Kidney (tissue), 14 donors: ENCODE results near the gene GPNMB. TPM values are rescaled to one million over a fixed set of nuclear protein-coding genes. Genes with fewer than 3 reads are reported as not detected.

Source experiments
- DNase-seq, 5 donors: peaks; one replicate each; pipeline ENCODE4 v3.0.0-alpha.2; 2013 to 2020
- FAIRE-seq: peaks from 2 replicates; lab custom pipeline; 2012; peaks lifted over from hg19 to GRCh38; lab: Jason Lieb, UNC
- H3K27ac ChIP-seq, 2 donors: one replicate each; pipeline ENCODE4 v1.7.0; 2013; ENCODE audit warnings: low read depth in 2 of 2, low read length in 2 of 2, inconsistent platforms in 1 of 2
- H3K27me3 ChIP-seq: one replicate; pipeline ENCODE4 v1.7.1; 2013; ENCODE audit warnings: low read length, inconsistent platforms; ENCODE audit not compliant: control insufficient read depth, insufficient read depth
- H3K36me3 ChIP-seq, 3 donors: one replicate each; pipeline versions ENCODE4 v1.7.0 to v1.7.1; 2013; ENCODE audit warnings: low read length in 3 of 3, control low read depth in 1 of 3, inconsistent platforms in 1 of 3; ENCODE audit not compliant: insufficient read depth in 3 of 3, control insufficient read depth in 2 of 3
- H3K4me1 ChIP-seq, 3 donors: one replicate each; pipeline versions ENCODE4 v1.7.0 to v1.7.1; 2013; ENCODE audit warnings: low read length in 3 of 3, inconsistent platforms in 1 of 3, low read depth in 1 of 3; ENCODE audit not compliant: control insufficient read depth in 2 of 3, insufficient read depth in 2 of 3
- H3K4me3 ChIP-seq, 3 donors: one replicate each; pipeline versions ENCODE4 v1.7.0 to v1.8.1; 2013; ENCODE audit warnings: low read length in 3 of 3, control low read depth in 1 of 3, inconsistent platforms in 1 of 3
- H3K9ac ChIP-seq, 3 donors: one replicate each; pipeline versions ENCODE4 v1.7.0 to v1.7.1; 2013; ENCODE audit warnings: low read length in 3 of 3, control low read depth in 1 of 3, inconsistent platforms in 1 of 3
- H3K9me3 ChIP-seq, 3 donors: one replicate each; pipeline versions ENCODE4 v1.7.0 to v1.7.1; 2013; ENCODE audit warnings: low read length in 3 of 3, control low read depth in 1 of 3, inconsistent platforms in 1 of 3; ENCODE audit not compliant: control insufficient read depth in 2 of 3, insufficient read depth in 1 of 3
- CTCF ChIP-seq: IDR thresholded peaks from 3 replicates; pipeline ENCODE4 v1.5.1; 2012; ENCODE audit warnings: mild to moderate bottlenecking, moderate library complexity, borderline replicate concordance; ENCODE audit not compliant: insufficient read depth; ENCODE audit errors: extremely low read depth
- intact Hi-C: fragments of 100-400 bp; cut with DNase I; formaldehyde crosslinking; loops from one replicate; pipeline ENCODE4 v1.11.1; 2022
- polyA plus RNA-seq: library from polyadenylated mRNA; stranded (reverse); fragments of 350-450 nt; fragmentation: Illumina TruSeq; extraction: RNeasy Lipid Tissue Mini Kit (QIAGEN cat#74804); gene quantifications from one replicate; pipeline ENCODE4 v1.2.3, GENCODE V29; 2014; ENCODE audit warnings: low read depth, low replicate concordance; ENCODE audit not compliant: insufficient read depth
- total RNA-seq: library from RNA; stranded (reverse); fragmentation: NEBNext Ultra II Directional; extraction: Animal tissue kit (Norgen Biotek cat#: 25700); gene quantifications from one replicate; pipeline ENCODE4 v1.2.1, GENCODE V29; 2021
- donor health status: control.
- donor health status: control.
- donor health status: control.
- donor health status: control.
- donor health status: control.
- donor health status: DM: yes; HTN: yes; CAD: no.
- donor health status: Normal renal cell carcinoma (clear cell type).

The GPNMB gene
- total and polyA plus RNA-seq, 2 donors from 2014 or later: 43.9 to 60.6 TPM

GRCh38 chr7:23268746-23269145 lies 22.2 kb downstream of the GPNMB start:
- no peaks in the 10 kb centered on the region for H3K27me3 ChIP-seq
- FAIRE-seq: no peak
- no peaks in the 10 kb centered on the region for H3K9me3 ChIP-seq
- no peak for TF ChIP-seq CTCF
- no peaks in the 10 kb centered on the region for H3K4me1 ChIP-seq
- intact Hi-C loops: no loop called here
- H3K36me3 ChIP-seq: no peaks in the 10 kb centered on the region
- DNase-seq: no peak
- H3K27ac ChIP-seq: no peak overlapping the region
- no peak overlapping the region for H3K4me3 ChIP-seq
- no peak overlapping the region for H3K9ac ChIP-seq

- DNase-seq (no peak), FAIRE-seq (no peak)
- no peak for TF ChIP-seq CTCF
- Histone ChIP-seq H3K9ac (no peak overlapping the region), H3K36me3 (no peaks in the 10 kb centered on the region), H3K4me3 (no peak overlapping the region), H3K4me1 (no peaks in the 10 kb centered on the region), H3K9me3 (no peaks in the 10 kb centered on the region), H3K27ac (no peak overlapping the region), H3K27me3 (no peaks in the 10 kb centered on the region)
- intact Hi-C loops: no loop called here
These were observed 25.7 kb downstream of the GPNMB start for GRCh38 chr7:23272275-23272674.

GRCh38 chr7:23273141-23273599 lies 26.6 kb downstream of the GPNMB start:
- intact Hi-C loops: no loop called here
- no peak overlapping the region for H3K9ac ChIP-seq
- H3K27ac ChIP-seq: no peak overlapping the region
- H3K4me1 ChIP-seq: no peaks in the 10 kb centered on the region
- no peaks in the 10 kb centered on the region for H3K36me3 ChIP-seq
- H3K27me3 ChIP-seq: no peaks in the 10 kb centered on the region
- FAIRE-seq (no peak), DNase-seq (peak; percentile 83 to 88 (median 87))
- peak overlapping the region in 1 of 3 donors; percentile 18 for H3K4me3 ChIP-seq
- peak; percentile 75 for TF ChIP-seq CTCF
- no peaks in the 10 kb centered on the region for H3K9me3 ChIP-seq

GRCh38 chr7:23275912-23276311 lies 29.3 kb downstream of the GPNMB start:
- no peaks in the 10 kb centered on the region for H3K36me3 ChIP-seq
- no peak overlapping the region for H3K9ac ChIP-seq
- no peak overlapping the region for H3K4me3 ChIP-seq
- TF ChIP-seq CTCF: no peak
- H3K9me3 ChIP-seq: no peaks in the 10 kb centered on the region
- DNase-seq: no peak
- H3K4me1 ChIP-seq: no peaks in the 10 kb centered on the region
- intact Hi-C loops: no loop called here
- no peaks in the 10 kb centered on the region for H3K27me3 ChIP-seq
- no peak for FAIRE-seq
- no peak overlapping the region for H3K27ac ChIP-seq
